Right cardiac atrium (tissue), 5 donors: ENCODE results near the gene AMOTL1. TPM values are rescaled to one million over a fixed set of nuclear protein-coding genes. Genes with fewer than 3 reads are reported as not detected.

Experiments
- ATAC-seq, 2 donors: fragments of 200-7000 bp; cut with Tn5 transposase; one replicate each; pipeline versions ENCODE4 v1.8.0 to v1.9.1; 2020; ENCODE audit warnings: moderate library complexity in 2 of 2, mild to moderate bottlenecking in 1 of 2
- DNase-seq, 3 donors: peaks; one replicate each; pipeline ENCODE4 v3.0.0-alpha.2; 2020
- H3K27ac ChIP-seq: one replicate; pipeline ENCODE4 v1.5.1; 2013; ENCODE audit warnings: mild to moderate bottlenecking, low read length, control low read depth, moderate library complexity
- H3K27me3 ChIP-seq: one replicate; pipeline ENCODE4 v1.6.1; 2013; ENCODE audit not compliant: control insufficient read depth, insufficient read depth
- H3K4me1 ChIP-seq: one replicate; pipeline ENCODE4 v1.6.1; 2013; ENCODE audit warnings: low read length; ENCODE audit not compliant: control insufficient read depth, insufficient read depth
- H3K4me3 ChIP-seq: one replicate; pipeline ENCODE4 v1.5.1; 2013; ENCODE audit warnings: low read length, control low read depth
- H3K9me3 ChIP-seq: one replicate; pipeline ENCODE4 v1.6.1; 2013; ENCODE audit warnings: low read length; ENCODE audit not compliant: control insufficient read depth
- WGBS: extraction: QIAGEN DNeasy Blood & Tissue Kit; methylation state at CpG from one replicate; pipeline ENCODE4 v1.1.7; 2013; 5-methylcytosine and 5-hydroxymethylcytosine counted together
- intact Hi-C, 4 donors: fragments of 100-400 bp; cut with DNase I; formaldehyde crosslinking; loops; one replicate each; pipeline versions ENCODE4 v1.11.0 to v1.14.0; 2022 to 2023
- polyA plus RNA-seq: library from polyadenylated mRNA; stranded (reverse); fragments of 200-250 nt; gene quantifications from one replicate; pipeline ENCODE4 v1.2.3, GENCODE V29; 2013
- total RNA-seq, 4 donors: library from RNA; stranded (reverse); fragmentation: NEBNext Ultra II Directional; extraction: Animal tissue kit (Norgen Biotek cat#: 25700); gene quantifications; one replicate each; pipeline ENCODE4 v1.2.1, GENCODE V29; 2021
- donor health status: healthy with polysubstance abuse.
- donor health status: DM: no; HTN: yes; CAD: no.
- donor health status: DM: no; HTN: no; CAD: no.
- donor health status: DM: no; HTN: yes; CAD: no; lungs with severe emphysema.
- donor health status: DM: yes; HTN: yes; CAD: no.

AMOTL1 gene
- total and polyA plus RNA-seq, 5 donors, result 15.2 to 84.1 (median 54.5) TPM

DNA sequence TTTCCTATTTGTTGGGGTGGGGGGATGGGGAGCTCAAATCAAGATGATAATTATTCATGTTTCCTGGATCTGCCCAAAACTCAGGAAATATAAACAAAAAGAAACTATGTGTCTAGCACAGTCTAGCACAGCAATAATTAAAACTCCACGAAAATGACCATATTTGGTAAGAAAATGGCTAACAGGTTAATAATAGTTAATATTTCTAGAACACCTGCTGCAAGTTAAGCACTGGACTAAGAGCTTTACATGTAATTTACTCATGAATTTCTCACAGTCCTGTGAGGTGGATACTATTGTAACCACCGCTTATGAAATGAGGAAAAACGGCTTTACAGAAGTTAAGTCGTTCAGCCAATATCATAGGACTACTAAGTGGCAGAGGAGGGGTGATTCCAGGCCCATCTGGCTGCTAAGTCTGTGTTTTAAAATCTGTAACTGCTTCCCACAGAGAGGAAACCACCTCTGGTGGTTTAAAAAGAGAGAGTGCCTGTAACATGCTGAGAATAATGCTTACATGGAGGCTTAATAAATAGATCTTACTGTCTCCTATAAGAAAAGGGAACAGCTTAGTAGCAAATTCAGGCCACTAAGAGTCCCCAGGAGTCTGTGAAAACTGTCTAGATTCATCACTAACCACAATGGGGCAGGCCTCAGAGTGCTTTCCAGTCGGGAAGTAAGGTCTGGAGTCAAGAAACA, 11.0 kb upstream of the AMOTL1 start:
- WGBS, result 78% methylated on average over 5 of the region's 5 CpGs
- peaks cover 6% of the 10 kb centered on the region for H3K4me1 ChIP-seq

GRCh38 chr11:94758666-94759065, 9.5 kb upstream of the AMOTL1 start:
- Histone ChIP-seq H3K27me3 (no peaks in the 10 kb centered on the region), H3K4me1 (peaks cover 4% of the 10 kb centered on the region), H3K27ac (no peak overlapping the region), H3K9me3 (no peaks in the 10 kb centered on the region), H3K4me3 (no peak overlapping the region)
- ATAC-seq (no peak), DNase-seq (no peak)
- WGBS, result 96% methylated on average over 3 of the region's 3 CpGs
- intact Hi-C loops, result no loop called here

More for the DNA sequence above, 11.0 kb upstream of the AMOTL1 start:
- Histone ChIP-seq H3K27ac (no peak overlapping the region), H3K27me3 (no peaks in the 10 kb centered on the region), H3K9me3 (no peaks in the 10 kb centered on the region), H3K4me3 (no peak overlapping the region)
- ATAC-seq (no peak), DNase-seq (no peak)
- intact Hi-C loops, result no loop called here

- Histone ChIP-seq H3K27ac (no peak overlapping the region), H3K9me3 (no peaks in the 10 kb centered on the region), H3K27me3 (no peaks in the 10 kb centered on the region), H3K4me1 (no peaks in the 10 kb centered on the region), H3K4me3 (no peak overlapping the region)
- ATAC-seq (no peak), DNase-seq (no peak)
- intact Hi-C loops, result no loop called here
- WGBS, result 97% methylated on average over 2 of the region's 2 CpGs
These were observed 8.6 kb upstream of the AMOTL1 start for GRCh38 chr11:94759522-94759921.

GRCh38 chr11:94760296-94760695, 7.9 kb upstream of the AMOTL1 start:
- Histone ChIP-seq H3K27ac (no peak overlapping the region), H3K4me1 (no peaks in the 10 kb centered on the region), H3K27me3 (no peaks in the 10 kb centered on the region), H3K9me3 (no peaks in the 10 kb centered on the region), H3K4me3 (no peak overlapping the region)
- no peak for ATAC-seq
- no peak for DNase-seq
- intact Hi-C loops, result loop anchor here in 2 of 4 donors (10.0 kb wide), 1 partner anchor 135 kb away; no protein-coding TSS in a partner anchor

DNA sequence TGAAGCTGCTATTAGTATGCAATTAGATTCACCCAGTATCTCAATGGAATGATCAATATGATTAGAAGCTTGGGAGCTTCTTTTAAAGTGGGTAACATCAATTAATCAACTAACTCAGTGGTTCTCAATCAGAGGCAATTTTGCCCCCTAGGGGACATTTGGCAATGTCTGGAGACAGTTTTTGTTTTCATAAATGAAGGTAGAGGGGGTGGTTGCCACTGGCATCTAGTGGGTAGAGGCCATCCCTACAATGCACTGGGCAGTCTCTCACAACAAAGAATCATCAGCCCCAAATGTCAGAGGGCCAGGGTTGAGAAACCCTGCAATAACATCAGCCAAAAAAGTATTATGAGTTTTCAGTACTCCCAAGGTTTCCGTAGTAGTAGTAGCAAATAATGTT, 5.9 kb upstream of the AMOTL1 start:
- Histone ChIP-seq H3K27ac (no peak overlapping the region), H3K4me1 (peaks cover under 1% of the 10 kb centered on the region)
- WGBS, result 92% methylated on average over 1 of the region's 1 CpG

GRCh38 chr11:94762995-94763394, 5.2 kb upstream of the AMOTL1 start:
- 88% methylated on average over 2 of the region's 2 CpGs for WGBS
- Histone ChIP-seq H3K4me1 (peaks cover 2% of the 10 kb centered on the region), H3K27ac (peak overlapping the region; percentile 8), H3K4me3 (no peak overlapping the region), H3K9me3 (no peaks in the 10 kb centered on the region), H3K27me3 (no peaks in the 10 kb centered on the region)
- intact Hi-C loops, result loop anchor here in 2 of 4 donors (10.0 kb wide), 1 partner anchor 138 kb away; no protein-coding TSS in a partner anchor
- DNase-seq, result no peak
- ATAC-seq, result no peak

More for the DNA sequence above, 5.9 kb upstream of the AMOTL1 start:
- no peak overlapping the region for H3K4me3 ChIP-seq
- intact Hi-C loops, result loop anchor here in 2 of 4 donors (10.0 kb wide), 1 partner anchor 137 kb away; no protein-coding TSS in a partner anchor
- no peaks in the 10 kb centered on the region for H3K27me3 ChIP-seq
- H3K9me3 ChIP-seq, result no peaks in the 10 kb centered on the region
- DNase-seq (no peak), ATAC-seq (no peak)

DNA sequence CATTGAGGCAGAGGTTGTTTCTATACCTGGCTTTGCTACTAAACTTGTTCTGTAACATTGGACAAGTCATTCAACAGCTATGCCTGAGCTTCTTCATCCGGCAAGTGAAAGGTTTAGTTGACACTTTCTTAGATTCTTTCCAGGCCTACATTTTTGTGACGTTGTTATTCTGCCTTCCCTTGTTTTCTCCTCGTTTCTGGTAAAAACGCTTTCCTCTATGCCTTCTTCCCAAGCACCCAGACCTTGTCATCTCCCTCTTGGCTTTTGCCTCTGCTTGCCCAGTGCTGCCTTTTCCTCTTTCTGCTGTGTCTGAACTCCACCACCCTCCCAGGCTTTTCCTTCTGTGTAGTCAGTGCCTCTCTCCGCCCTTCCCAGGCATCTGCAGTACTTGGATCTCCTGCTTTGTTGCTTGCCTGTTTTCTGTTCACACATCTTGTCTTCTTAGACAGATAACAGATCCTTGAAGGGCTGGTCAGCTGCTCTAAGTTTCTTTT, 1.4 kb upstream of the AMOTL1 start:
- 61% methylated on average over 5 of the region's 5 CpGs for WGBS
- DNase-seq, result peak in 1 of 3 donors; percentile 13
- H3K4me3 ChIP-seq, result no peak overlapping the region

DNA sequence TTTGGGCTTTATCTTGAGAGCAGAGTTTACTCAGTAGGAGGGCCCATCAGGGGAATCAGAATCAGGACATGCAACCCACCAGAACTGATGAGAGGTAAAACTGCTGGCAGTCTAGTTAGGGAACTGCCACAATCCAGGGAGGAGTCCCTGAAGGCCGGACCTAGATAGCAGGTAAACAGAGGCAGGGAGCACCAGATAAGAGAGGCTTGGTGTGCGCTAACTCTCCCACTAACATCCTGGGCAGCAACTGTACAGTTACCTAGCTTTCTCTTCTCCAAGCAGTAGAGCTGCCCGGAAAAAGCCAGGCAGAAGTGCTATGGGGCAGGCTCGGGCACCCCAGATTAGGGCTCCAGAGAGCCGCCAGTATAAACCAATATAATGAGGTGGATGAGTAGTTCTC, 865 bp upstream of the AMOTL1 start:
- ATAC-seq, result peak in 1 of 2 donors; percentile 3
- no peak for DNase-seq
- no peaks in the 10 kb centered on the region for H3K9me3 ChIP-seq
- no peaks in the 10 kb centered on the region for H3K27me3 ChIP-seq
- 74% methylated on average over 5 of the region's 5 CpGs for WGBS
- H3K4me3 ChIP-seq, result no peak overlapping the region
- intact Hi-C loops, result loop anchor here (5.0 to 10.0 kb wide), 2 partner anchors 142 to 145 kb away; no protein-coding TSS in a partner anchor
- H3K4me1 ChIP-seq, result peaks cover 5% of the 10 kb centered on the region
- peak overlapping the region; percentile 65 for H3K27ac ChIP-seq

More for the DNA sequence above, 1.4 kb upstream of the AMOTL1 start:
- intact Hi-C loops, result loop anchor here (5.0 to 10.0 kb wide), 2 partner anchors 142 to 144 kb away; no protein-coding TSS in a partner anchor
- ATAC-seq, result no peak
- Histone ChIP-seq H3K9me3 (no peaks in the 10 kb centered on the region), H3K4me1 (peaks cover 5% of the 10 kb centered on the region), H3K27ac (no peak overlapping the region), H3K27me3 (no peaks in the 10 kb centered on the region)

- ATAC-seq (peak; percentile 73 to 84), DNase-seq (peak; percentile 68 to 86 (median 84))
- H3K9me3 ChIP-seq, result no peaks in the 10 kb centered on the region
- H3K27me3 ChIP-seq, result no peaks in the 10 kb centered on the region
- peaks cover 5% of the 10 kb centered on the region for H3K4me1 ChIP-seq
- H3K4me3 ChIP-seq, result peak overlapping the region; percentile 69
- intact Hi-C loops, result loop anchor here (5.0 to 10.0 kb wide), 2 partner anchors 144 to 147 kb away; no protein-coding TSS in a partner anchor
- under 1% methylated on average over 91 of the region's 91 CpGs for WGBS
- peak overlapping the region; percentile 65 for H3K27ac ChIP-seq
These were observed 716 bp downstream of the AMOTL1 start for GRCh38 chr11:94768602-94769541.

DNA sequence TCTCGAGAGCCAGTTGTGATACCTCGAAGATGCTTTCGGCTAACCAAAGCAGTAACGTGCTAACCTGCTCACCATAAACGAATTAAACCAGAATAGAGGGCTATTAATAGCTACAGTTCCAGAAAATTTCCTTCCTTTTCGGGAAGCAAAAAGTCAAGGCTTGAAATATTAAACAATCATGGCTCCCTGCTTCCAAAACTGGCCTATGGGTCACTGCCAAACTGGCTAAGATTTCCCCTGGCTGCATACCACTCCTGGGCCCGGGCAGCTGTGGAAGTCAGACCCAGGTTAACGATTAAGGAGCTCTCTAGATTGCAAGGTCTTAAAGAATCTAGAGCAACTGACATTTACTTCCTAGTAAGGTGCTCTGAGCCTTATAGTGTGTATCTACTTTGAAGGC, 1.7 kb downstream of the AMOTL1 start:
- intact Hi-C loops, result loop anchor here (5.0 to 10.0 kb wide), 3 partner anchors 65 to 148 kb away; no protein-coding TSS in a partner anchor
- Histone ChIP-seq H3K27ac (peak overlapping the region; percentile 65), H3K4me1 (peaks cover 5% of the 10 kb centered on the region), H3K27me3 (no peaks in the 10 kb centered on the region), H3K9me3 (no peaks in the 10 kb centered on the region), H3K4me3 (peak overlapping the region; percentile 69)
- DNase-seq (peak; percentile 38 to 54 (median 50)), ATAC-seq (no peak)
- WGBS, result 14% methylated on average over 8 of the region's 8 CpGs
